Mammary epithelial cell (primary cell): ENCODE results near the gene SREK1IP1.

ENCODE experiments used
- CTCF ChIP-seq, 2 donors: IDR thresholded peaks in 1 of 2; conservative IDR thresholded peaks in 1 of 2; 2 replicates each; pipeline ENCODE4 v1.5.1; 2011 to 2012; ENCODE audit warnings: inconsistent platforms in 2 of 2, low read length in 2 of 2, mild to moderate bottlenecking in 2 of 2, control low read depth in 1 of 2, low read depth in 1 of 2; ENCODE audit not compliant: insufficient read depth in 1 of 2; ENCODE audit errors: extremely low read depth in 1 of 2
- EZH2 ChIP-seq: IDR thresholded peaks from 2 replicates; pipeline ENCODE4 v1.6.1; 2012; ENCODE audit warnings: low read length, inconsistent platforms, borderline replicate concordance

GRCh38 chr5:64769855-64770254 lies 1.4 kb upstream of the SREK1IP1 start:
- TF ChIP-seq CTCF (conservative IDR thresholded peaks at IDR 0.05 in 1 of 2, IDR thresholded peaks at IDR 0.05 in 1 of 2; ENCODE audit: extremely low read depth in 1 of 2, insufficient read depth in 1 of 2, low read depth in 1 of 2, low read length in 2 of 2) (no peak), EZH2 (no peak)
